K562 (cell line): ENCODE results near the gene IFIT2. TPM values are rescaled to one million over a fixed set of nuclear protein-coding genes. Genes with fewer than 3 reads are reported as not detected.

Source experiments
- ATAC-seq: fragments of 200-7000 bp; cut with Tn5 transposase; 3 replicates; pipeline ENCODE4 v1.9.1; 2020; ENCODE audit warnings: moderate library complexity
- BruUV-seq: library from RNA; stranded (reverse); fragments of 400-500 nt; replicated peaks from 2 replicates; lab custom pipeline; 2021; lab: Mats Ljungman, UMichigan
- CTCF ChIA-PET: fragments of 300-600 bp; formaldehyde crosslinking; extraction: SDS; loops from one replicate; lab custom pipeline; 2021; ENCODE audit warnings: low intra/inter-chr PET ratio; lab: Yijun Ruan, JAX
- POLR2A ChIA-PET: fragments of 300-600, 350-650 bp; sonication (Branson Sonifier 250); formaldehyde crosslinking; extraction: SDS; loops from one replicate; lab custom pipeline; 2021; ENCODE audit warnings: antibody characterized with exemption, inconsistent platforms; lab: Yijun Ruan, JAX
- DNase-seq, 4 experiments: peaks; one replicate each; pipeline versions ENCODE4 v3.0.0 to v3.0.0-alpha.2; 2011 to 2018; ENCODE audit warnings: low spot score in 3 of 4, mixed read lengths in 3 of 4; ENCODE audit errors: extremely low read depth in 1 of 4
- FAIRE-seq: peaks from 2 replicates; lab custom pipeline; 2011; peaks lifted over from hg19 to GRCh38; lab: Jason Lieb, UNC
- H2AFZ ChIP-seq: 2 replicates; pipeline ENCODE4 v1.6.0; 2011; ENCODE audit warnings: low read depth, low read length, control low read depth, inconsistent platforms
- H3K27ac ChIP-seq: fragments of 200-600 bp; 3 replicates; pipeline ENCODE4 v1.8.0; 2011; ENCODE audit warnings: low read depth, mild to moderate bottlenecking, control low read depth, inconsistent platforms, low read length, moderate library complexity, mixed read lengths; ENCODE audit errors: extremely low read depth
- H3K27me3 ChIP-seq, 2 experiments: fragments of 300-600 bp in 1 of 2; 2 replicates in 1 of 2; 3 replicates in 1 of 2; pipeline versions ENCODE4 v1.6.0 to v1.8.0; 2011; ENCODE audit warnings: inconsistent platforms in 2 of 2, low read length in 2 of 2, mild to moderate bottlenecking in 1 of 2, mixed read lengths in 1 of 2, moderate library complexity in 1 of 2; ENCODE audit not compliant: control insufficient read depth in 2 of 2, insufficient read depth in 2 of 2
- H3K36me3 ChIP-seq: fragments of 300-600 bp; 3 replicates; pipeline ENCODE4 v1.8.0; 2011; ENCODE audit warnings: mild to moderate bottlenecking, low read length, inconsistent platforms; ENCODE audit not compliant: control insufficient read depth, insufficient read depth
- H3K4me1 ChIP-seq, 2 experiments: fragments of 200-600 bp in 1 of 2; replicated peaks in 1 of 2; 2 replicates in 1 of 2; 3 replicates in 1 of 2; pipeline versions ENCODE4 v1.5.1 to v1.8.0; 2011; ENCODE audit warnings: inconsistent platforms in 2 of 2, low read length in 2 of 2, mild to moderate bottlenecking in 1 of 2, mixed read lengths in 1 of 2, moderate library complexity in 1 of 2; ENCODE audit not compliant: control insufficient read depth in 2 of 2, insufficient read depth in 2 of 2
- H3K4me2 ChIP-seq: 2 replicates; pipeline ENCODE4 v1.6.1; 2011; ENCODE audit warnings: low read length, control low read depth, inconsistent platforms, mixed read lengths; ENCODE audit not compliant: insufficient read depth
- H3K4me3 ChIP-seq: fragments of 200-600 bp; sonication (generic), shearing (Covaris generic); 2 replicates; pipeline ENCODE4 v1.5.1; 2016; ENCODE audit warnings: control low read depth, inconsistent platforms
- H3K79me2 ChIP-seq: fragments of 200-600 bp; 3 replicates; pipeline ENCODE4 v1.8.0; 2011; ENCODE audit warnings: low read length, inconsistent platforms; ENCODE audit not compliant: control insufficient read depth, insufficient read depth
- H3K9ac ChIP-seq, 2 experiments: 2 replicates each; pipeline versions ENCODE4 v1.6.0 to v1.6.1; 2011; ENCODE audit warnings: low read depth in 2 of 2, low read length in 2 of 2, control low read depth in 1 of 2, inconsistent platforms in 1 of 2, mild to moderate bottlenecking in 1 of 2, mixed read lengths in 1 of 2; ENCODE audit not compliant: insufficient read depth in 1 of 2
- H3K9me1 ChIP-seq: one replicate; pipeline ENCODE4 v1.6.0; 2011; ENCODE audit warnings: inconsistent platforms, mild to moderate bottlenecking, low read length, moderate library complexity; ENCODE audit not compliant: control insufficient read depth, insufficient read depth
- H3K9me3 ChIP-seq: replicated peaks from 2 replicates; pipeline ENCODE4 v1.5.1; 2011; ENCODE audit warnings: low read depth, low read length, inconsistent platforms; ENCODE audit not compliant: control insufficient read depth, insufficient read depth
- H4K20me1 ChIP-seq: replicated peaks from 2 replicates; pipeline ENCODE4 v1.6.1; 2011; ENCODE audit warnings: low read length, inconsistent platforms, mixed read lengths; ENCODE audit not compliant: control insufficient read depth, insufficient read depth
- CHD2 ChIP-seq: IDR thresholded peaks from 2 replicates; pipeline ENCODE4 v1.6.1; 2011; ENCODE audit warnings: low read depth, low read length
- EGR1 ChIP-seq: fragments of 450-650 bp; conservative IDR thresholded peaks from 2 replicates; pipeline ENCODE4 v1.6.1; 2017; ENCODE audit warnings: mild to moderate bottlenecking
- GATAD2A ChIP-seq: fragments of 450-650 bp; IDR thresholded peaks from 2 replicates; pipeline ENCODE4 v1.6.1; 2017
- ZNF408 ChIP-seq: fragments of 250-450 bp; sonication (Bioruptor Pico); IDR thresholded peaks from 2 replicates; pipeline ENCODE4 v1.4.0; 2020; ENCODE audit warnings: low read depth, mild to moderate bottlenecking, moderate library complexity
- WGBS: fragments of 100-300 bp; shearing (Covaris generic); methylation state at CpG from one replicate; pipeline ENCODE4 v1.1.6; 2016; ENCODE audit warnings: low coverage, mixed read lengths; ENCODE audit not compliant: insufficient coverage; ENCODE audit errors: missing lambda C conversion rate; 5-methylcytosine and 5-hydroxymethylcytosine counted together
- in situ Hi-C: fragments of 300-500 bp; cut with MboI; formaldehyde crosslinking; loops from 4 replicates; pipeline ENCODE4 v1.15.0; 2018; ENCODE audit warnings: inconsistent platforms, mixed read lengths
- intact Hi-C: fragments of 100-400 bp; cut with micrococcal nuclease; formaldehyde crosslinking; loops from 2 replicates; pipeline ENCODE4 v1.14.2; 2022
- polyA plus RNA-seq, 8 experiments: library from polyadenylated mRNA; depleted of rRNA in 4 of 8; stranded (reverse) in 5 of 8; unstranded in 3 of 8; fragments of >200 nt; fragmentation: Nextera tagmentation in 2 of 8; fragmentation: Illumina TruSeq in 1 of 8; extraction: Ambion mirVana in 2 of 8; extraction: Trizol in 1 of 8; gene quantifications; 2 replicates each; pipeline versions ENCODE4 v1.2.1 to v1.2.3, GENCODE V29; 2011 to 2014; ENCODE audit warnings: inconsistent platforms in 1 of 8, missing spikeins in 1 of 8
- total RNA-seq, 7 experiments: library from RNA; depleted of rRNA in 6 of 7; stranded (reverse); fragments of >200 nt in 6 of 7; fragmentation: Illumina TruSeq in 2 of 7; extraction: Trizol in 2 of 7; gene quantifications; 2 replicates each; pipeline versions ENCODE4 v1.2.1 to v1.2.3, GENCODE V29; 2011 to 2021; ENCODE audit warnings: low replicate concordance in 1 of 7
- TF ChIP-seq, protein P1 (sequence below): sonication (generic); formaldehyde crosslinking; IDR thresholded peaks from 2 replicates; pipeline ENCODE4 v1.9.0; 2022; ENCODE audit warnings: mild to moderate bottlenecking, missing genetic modification reagents
- TF ChIP-seq, protein P2 (sequence below), 2 experiments: fragments of 150-350 bp in 1 of 2; IDR thresholded peaks; 2 replicates each; pipeline ENCODE4 v1.6.1; 2012 to 2016; ENCODE audit warnings: low read depth in 2 of 2, low read length in 2 of 2, mild to moderate bottlenecking in 1 of 2, moderate library complexity in 1 of 2

Gene IFIT2
- total and polyA plus RNA-seq, 9 of the 15 experiments (the other 6 are each of a cell fraction or from before 2014, with no cell fraction given): 0.03 to 0.25 (median 0.10) TPM; not detected in 1

DNA sequence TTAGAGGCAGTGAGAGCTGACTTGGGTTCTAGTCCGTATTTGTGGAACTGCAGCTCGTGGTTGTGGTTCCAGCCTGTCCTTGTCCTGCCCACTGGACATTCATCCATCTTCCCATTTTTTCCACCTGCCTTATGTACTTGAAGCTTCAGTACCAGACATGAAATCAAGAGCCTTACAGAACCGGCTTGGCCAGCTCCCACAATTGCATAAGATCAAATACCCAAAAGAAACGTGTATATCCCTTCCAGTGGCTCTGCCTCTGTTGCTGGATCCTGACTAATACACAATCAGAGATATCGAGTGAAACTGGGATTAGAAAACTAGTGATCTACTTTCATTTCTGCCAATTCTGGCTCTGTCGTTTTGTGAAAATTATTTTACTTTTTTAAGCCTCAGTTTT lies 26.5 kb upstream of the IFIT2 start (continued):
- no peak for TF ChIP-seq ZNF408 (CRISPR knock-in tag)
- no peak for TF ChIP-seq CHD2

DNA sequence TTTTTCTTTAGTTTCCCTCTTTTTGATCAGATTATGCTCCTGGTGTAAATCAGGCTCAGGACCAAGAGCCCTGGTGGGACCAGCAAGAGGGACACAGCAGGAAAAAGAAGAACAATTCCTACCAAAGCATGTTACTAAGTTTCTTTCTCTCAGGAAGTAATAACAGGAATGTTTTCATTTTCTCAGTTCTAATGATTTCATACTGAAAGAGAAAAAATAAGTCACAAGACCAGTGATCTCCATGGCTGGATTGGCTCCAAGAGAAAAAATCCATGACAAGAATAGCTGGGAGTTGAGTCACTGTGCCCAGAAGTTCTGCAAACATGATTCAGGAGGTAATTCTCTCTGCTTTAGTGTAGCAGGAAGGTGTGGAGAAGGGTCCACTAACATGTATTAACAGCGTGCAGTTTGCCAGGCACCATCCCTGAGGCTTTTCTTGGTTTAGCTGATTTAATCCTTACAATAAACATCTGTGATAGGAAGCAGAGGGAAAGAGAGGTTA lies 23.8 kb upstream of the IFIT2 start:
- no peak overlapping the region for H3K9ac ChIP-seq
- no peak overlapping the region for H3K27ac ChIP-seq
- in situ Hi-C loops: no loop called here
- intact Hi-C loops: no loop called here
- H2AFZ ChIP-seq: no peak overlapping the region
- H3K4me1 ChIP-seq: no peaks in the 10 kb centered on the region
- TF ChIP-seq GATAD2A (no peak), EGR1 (no peak)
- TF ChIP-seq, protein P1, sequence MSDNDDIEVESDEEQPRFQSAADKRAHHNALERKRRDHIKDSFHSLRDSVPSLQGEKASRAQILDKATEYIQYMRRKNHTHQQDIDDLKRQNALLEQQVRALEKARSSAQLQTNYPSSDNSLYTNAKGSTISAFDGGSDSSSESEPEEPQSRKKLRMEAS (CRISPR knock-in tag): no peak
- TF ChIP-seq, protein P2, sequence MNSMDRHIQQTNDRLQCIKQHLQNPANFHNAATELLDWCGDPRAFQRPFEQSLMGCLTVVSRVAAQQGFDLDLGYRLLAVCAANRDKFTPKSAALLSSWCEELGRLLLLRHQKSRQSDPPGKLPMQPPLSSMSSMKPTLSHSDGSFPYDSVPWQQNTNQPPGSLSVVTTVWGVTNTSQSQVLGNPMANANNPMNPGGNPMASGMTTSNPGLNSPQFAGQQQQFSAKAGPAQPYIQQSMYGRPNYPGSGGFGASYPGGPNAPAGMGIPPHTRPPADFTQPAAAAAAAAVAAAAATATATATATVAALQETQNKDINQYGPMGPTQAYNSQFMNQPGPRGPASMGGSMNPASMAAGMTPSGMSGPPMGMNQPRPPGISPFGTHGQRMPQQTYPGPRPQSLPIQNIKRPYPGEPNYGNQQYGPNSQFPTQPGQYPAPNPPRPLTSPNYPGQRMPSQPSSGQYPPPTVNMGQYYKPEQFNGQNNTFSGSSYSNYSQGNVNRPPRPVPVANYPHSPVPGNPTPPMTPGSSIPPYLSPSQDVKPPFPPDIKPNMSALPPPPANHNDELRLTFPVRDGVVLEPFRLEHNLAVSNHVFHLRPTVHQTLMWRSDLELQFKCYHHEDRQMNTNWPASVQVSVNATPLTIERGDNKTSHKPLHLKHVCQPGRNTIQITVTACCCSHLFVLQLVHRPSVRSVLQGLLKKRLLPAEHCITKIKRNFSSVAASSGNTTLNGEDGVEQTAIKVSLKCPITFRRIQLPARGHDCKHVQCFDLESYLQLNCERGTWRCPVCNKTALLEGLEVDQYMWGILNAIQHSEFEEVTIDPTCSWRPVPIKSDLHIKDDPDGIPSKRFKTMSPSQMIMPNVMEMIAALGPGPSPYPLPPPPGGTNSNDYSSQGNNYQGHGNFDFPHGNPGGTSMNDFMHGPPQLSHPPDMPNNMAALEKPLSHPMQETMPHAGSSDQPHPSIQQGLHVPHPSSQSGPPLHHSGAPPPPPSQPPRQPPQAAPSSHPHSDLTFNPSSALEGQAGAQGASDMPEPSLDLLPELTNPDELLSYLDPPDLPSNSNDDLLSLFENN (IDR thresholded peaks at IDR 0.05; ENCODE audit: low read depth in 2 of 2, low read length in 2 of 2): no peak
- no peak overlapping the region for H3K4me3 ChIP-seq
- peaks cover 0 to 4% of the 10 kb centered on the region in 2 experiments; a peak in 1 of 5 replicates for H3K27me3 ChIP-seq
- H3K79me2 ChIP-seq: no peaks in the 10 kb centered on the region
- ChIA-PET POLR2A (no interaction called here), CTCF (no interaction called here)
- no TSS peak for BruUV-seq
- no peak for FAIRE-seq
- H3K9me1 ChIP-seq: no peaks in the 10 kb centered on the region
- H3K4me2 ChIP-seq: no peak overlapping the region
- 0% methylated on average over 1 of the region's 1 CpG for WGBS
- DNase-seq: no peak
- no peaks in the 10 kb centered on the region for H3K36me3 ChIP-seq
- H3K9me3 ChIP-seq: no peaks in the 10 kb centered on the region
- no peak for ATAC-seq
- H4K20me1 ChIP-seq: no peaks in the 10 kb centered on the region
